Astrocyte of the cerebellum (primary cell): ENCODE results near the gene TRPV5.

Experiments used
- DNase-seq: peaks from one replicate; pipeline ENCODE4 v3.0.0-alpha.2; 2011; ENCODE audit warnings: low read depth
- H3K4me3 ChIP-seq: 2 replicates; pipeline ENCODE4 v1.5.1; 2011; ENCODE audit warnings: mild to moderate bottlenecking, low read depth, low read length, moderate library complexity
- in situ Hi-C: cut with HindIII; loops from 2 replicates; pipeline ENCODE4 v1.10.0; 2017; ENCODE audit warnings: low sequenced_read_pairs
- TF ChIP-seq, protein P1 (sequence below): IDR thresholded peaks from 2 replicates; pipeline ENCODE4 v1.5.1; 2012; ENCODE audit warnings: low read length, low read depth, moderate library complexity, mild to moderate bottlenecking; ENCODE audit errors: missing control alignments

TRPV5 gene

DNA sequence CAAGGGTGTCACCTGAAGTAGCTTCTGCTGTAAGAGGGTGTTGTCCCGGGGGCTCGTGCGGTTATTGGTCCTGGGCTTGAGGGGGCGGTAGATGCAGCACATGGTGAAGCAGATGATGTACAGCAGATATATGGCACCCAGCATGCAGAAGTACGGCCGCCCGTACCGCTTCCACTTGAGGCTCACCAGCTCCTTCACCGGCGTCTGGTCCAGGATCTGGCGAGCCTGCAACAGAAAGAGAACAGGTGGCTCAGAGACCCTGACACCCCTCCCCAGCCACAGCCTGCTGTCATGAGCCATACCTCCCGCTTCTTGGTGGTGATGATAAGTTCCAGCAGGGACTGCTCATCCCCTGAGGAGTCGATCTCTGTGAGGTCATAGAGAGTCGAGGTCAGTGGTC is 58.1 kb downstream of the TRPV5 start:
- DNase-seq: no peak
- no peak overlapping the region for H3K4me3 ChIP-seq
- in situ Hi-C loops: no loop called here
- TF ChIP-seq, protein P1, sequence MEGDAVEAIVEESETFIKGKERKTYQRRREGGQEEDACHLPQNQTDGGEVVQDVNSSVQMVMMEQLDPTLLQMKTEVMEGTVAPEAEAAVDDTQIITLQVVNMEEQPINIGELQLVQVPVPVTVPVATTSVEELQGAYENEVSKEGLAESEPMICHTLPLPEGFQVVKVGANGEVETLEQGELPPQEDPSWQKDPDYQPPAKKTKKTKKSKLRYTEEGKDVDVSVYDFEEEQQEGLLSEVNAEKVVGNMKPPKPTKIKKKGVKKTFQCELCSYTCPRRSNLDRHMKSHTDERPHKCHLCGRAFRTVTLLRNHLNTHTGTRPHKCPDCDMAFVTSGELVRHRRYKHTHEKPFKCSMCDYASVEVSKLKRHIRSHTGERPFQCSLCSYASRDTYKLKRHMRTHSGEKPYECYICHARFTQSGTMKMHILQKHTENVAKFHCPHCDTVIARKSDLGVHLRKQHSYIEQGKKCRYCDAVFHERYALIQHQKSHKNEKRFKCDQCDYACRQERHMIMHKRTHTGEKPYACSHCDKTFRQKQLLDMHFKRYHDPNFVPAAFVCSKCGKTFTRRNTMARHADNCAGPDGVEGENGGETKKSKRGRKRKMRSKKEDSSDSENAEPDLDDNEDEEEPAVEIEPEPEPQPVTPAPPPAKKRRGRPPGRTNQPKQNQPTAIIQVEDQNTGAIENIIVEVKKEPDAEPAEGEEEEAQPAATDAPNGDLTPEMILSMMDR: no peak

GRCh38 chr7:142874837-142875236 is 58.7 kb downstream of the TRPV5 start:
- in situ Hi-C loops: no loop called here
- H3K4me3 ChIP-seq: no peak overlapping the region
- DNase-seq: no peak
- TF ChIP-seq, protein P1: no peak

- in situ Hi-C loops: no loop called here
- H3K4me3 ChIP-seq: no peak overlapping the region
- TF ChIP-seq, protein P1: no peak
- DNase-seq: no peak
These were observed 59.1 kb downstream of the TRPV5 start for GRCh38 chr7:142874409-142874808.

GRCh38 chr7:142873871-142874270 is 59.7 kb downstream of the TRPV5 start:
- DNase-seq: no peak
- in situ Hi-C loops: no loop called here
- TF ChIP-seq, protein P1: no peak
- H3K4me3 ChIP-seq: no peak overlapping the region

DNA sequence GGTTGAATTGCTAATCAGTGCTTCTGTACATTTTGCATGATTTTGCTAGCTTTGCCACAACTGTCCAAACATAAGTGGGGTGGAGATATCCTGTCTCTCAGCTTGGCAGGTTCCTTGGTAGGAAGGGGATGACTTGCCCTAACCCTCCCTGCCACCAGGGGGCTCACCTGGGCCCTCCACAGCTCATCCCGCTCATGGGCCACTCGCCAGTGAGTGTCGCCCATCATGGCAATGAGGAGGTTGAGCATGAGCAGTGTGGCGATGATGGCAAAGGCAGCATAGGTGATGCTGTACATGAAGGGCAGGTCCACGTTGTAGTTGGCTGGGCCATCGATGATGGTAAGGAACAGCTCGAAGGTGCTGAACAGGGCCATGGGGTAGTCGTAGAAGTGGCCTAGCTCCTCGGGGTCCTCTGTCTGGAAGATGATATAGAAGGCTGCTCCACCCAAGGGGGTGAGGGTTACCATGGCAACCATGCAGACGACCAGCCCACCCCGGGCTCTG is 60.2 kb downstream of the TRPV5 start:
- no peak overlapping the region for H3K4me3 ChIP-seq
- TF ChIP-seq, protein P1: peak; percentile 30
- DNase-seq: no peak
- in situ Hi-C loops: no loop called here

DNA sequence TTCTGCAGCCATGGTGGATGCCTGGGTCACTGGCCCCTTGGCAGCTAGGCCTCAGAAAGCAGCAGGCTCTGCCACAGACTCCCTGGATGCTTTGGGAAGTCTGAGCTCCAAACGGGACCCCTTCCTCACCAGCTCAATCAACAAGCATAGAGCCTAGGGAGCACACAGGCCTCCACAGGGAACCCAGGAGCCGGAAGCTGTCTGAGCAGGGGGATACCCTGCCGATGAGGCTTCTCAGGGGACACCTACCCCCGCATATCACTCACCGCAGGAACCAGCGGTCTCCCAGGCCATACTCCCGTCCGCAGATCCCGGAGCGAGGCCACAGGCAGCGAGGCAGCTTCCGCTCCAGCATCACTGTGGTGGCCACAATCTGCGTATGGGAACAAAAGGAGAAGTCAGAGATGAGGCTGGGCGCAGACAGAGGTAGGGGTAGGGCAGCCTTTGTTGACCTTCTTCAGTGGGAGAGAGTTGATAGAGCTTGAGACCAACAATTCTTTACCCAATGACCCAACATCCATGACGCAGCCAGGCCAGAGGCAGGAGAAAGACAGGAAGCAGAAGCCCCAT is 61.4 kb downstream of the TRPV5 start:
- H3K4me3 ChIP-seq: no peak overlapping the region
- DNase-seq: no peak
- in situ Hi-C loops: no loop called here
- TF ChIP-seq, protein P1: no peak
